ENCODE data around the gene MAN1B1. TPM values are rescaled to one million over a fixed set of nuclear protein-coding genes. Genes with fewer than 3 reads are reported as not detected.

MAN1B1 gene
- total RNA-seq, 1 experiment from 2014 or later = 50.9 TPM

DNA sequence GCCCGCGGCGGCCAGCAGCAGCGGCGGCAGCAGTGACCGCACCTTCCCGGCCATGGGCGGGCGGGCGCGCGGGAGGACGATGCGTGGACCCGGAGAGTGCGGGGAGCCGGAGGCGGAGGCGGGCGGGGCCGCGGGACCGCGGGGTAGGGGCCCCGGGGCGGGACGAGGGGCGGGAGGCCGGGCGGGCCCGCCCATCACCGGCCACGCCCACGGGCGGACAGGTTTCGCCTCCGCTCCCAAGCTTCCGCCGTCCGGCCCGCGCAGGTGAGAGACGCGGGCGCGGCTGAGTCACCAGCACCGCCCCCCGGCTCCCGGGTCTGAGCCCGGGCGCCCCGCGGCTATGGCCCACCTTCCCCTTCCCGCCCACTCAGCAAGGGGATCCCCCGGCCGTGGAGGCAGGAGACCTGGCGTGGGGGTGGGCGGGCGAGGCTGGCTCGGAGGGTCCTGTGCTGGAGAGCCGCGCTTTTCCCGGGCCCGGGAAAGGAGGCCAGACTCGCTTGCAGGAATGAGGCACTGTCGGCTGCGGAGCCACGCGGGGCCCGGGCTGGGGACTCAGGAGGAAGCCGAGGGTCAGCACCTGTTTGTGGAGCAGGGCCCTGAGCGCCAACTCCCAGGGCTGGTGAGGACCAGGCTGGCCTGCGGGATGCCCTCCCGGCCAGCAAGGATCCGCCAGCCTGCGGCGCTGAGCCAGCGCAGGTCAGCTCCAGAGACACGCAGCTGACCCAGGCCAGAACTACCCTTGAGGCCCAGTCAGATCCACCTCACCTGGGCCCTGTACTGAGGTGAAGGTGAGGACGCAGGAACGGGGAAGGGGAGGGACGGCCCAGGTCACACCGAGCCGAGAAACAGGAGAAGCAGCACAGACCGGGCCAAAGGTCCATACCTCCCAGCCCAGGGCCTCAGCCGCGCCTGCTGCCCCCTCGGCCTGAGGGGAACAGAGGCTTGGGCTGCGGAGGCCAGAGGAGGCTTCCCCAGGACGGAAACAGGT, 32.5 kb upstream of the MAN1B1 start, which contains the start of gene ENTPD2:
TSS of gene ENTPD2 (minus strand) at position 118 of the 988 bp plus-strand sequence. CDS start at position 54, 64 bp downstream.
- Histone ChIP-seq H3K27ac (ENCODE audit: low read depth, low read length) (peak within 1 kb of the TSS; percentile 85), H3K4me2 (ENCODE audit: low read length) (peak within 1 kb of the TSS; percentile 95), H3K27me3 (ENCODE audit: insufficient read depth, low read length) (no peaks in the 10 kb centered on the region), H3K9me2 (ENCODE audit: insufficient read depth) (no peaks in the 10 kb centered on the region), H3K36me3 (ENCODE audit: control insufficient read depth in 1 of 2, insufficient read depth in 2 of 2, low read length in 2 of 2) (no peaks in the 10 kb centered on the region), H3K4me1 (ENCODE audit: control insufficient read depth in 1 of 2, insufficient read depth in 2 of 2, low read length in 2 of 2) (peaks cover 22 to 40% of the 10 kb centered on the region in 2 experiments), H3K9ac (ENCODE audit: low read length) (peak within 1 kb of the TSS; percentile 66), H2AFZ (ENCODE audit: low read depth, low read length, poor library complexity, severe bottlenecking) (no peak within 1 kb of the TSS), H3K4me3 (replicated peaks in 1 of 2; ENCODE audit: low read depth in 1 of 2, low read length in 2 of 2) (peak within 1 kb of the TSS; percentile 57 to 68), H3K79me2 (ENCODE audit: insufficient read depth, low read length) (no peaks in the 10 kb centered on the region), H3K9me3 (ENCODE audit: control insufficient read depth in 1 of 2, insufficient read depth in 1 of 2, low read depth in 1 of 2, low read length in 2 of 2) (no peaks in the 10 kb centered on the region), H4K20me1 (ENCODE audit: insufficient read depth) (no peaks in the 10 kb centered on the region)
- ATAC-seq (peak; percentile 86), DNase-seq (ENCODE audit: low read depth, low spot score) (no peak)
- intact Hi-C loops (cut with micrococcal nuclease) = no loop called here
- POLR2A ChIA-PET = interaction anchor here (0.6 to 1.0 kb wide), 3 partner anchors 14 to 187 kb away, joined by 3 to 7 read pairs (median 5); partner anchors contain the start of gene TUBB4B
- no TSS peak for BruUV-seq (replicated peaks)
- no peak for TF ChIP-seq FOSL1 (IDR thresholded peaks at IDR 0.05; ENCODE audit: low read depth)
- TF ChIP-seq POLR2AphosphoS5 (IDR thresholded peaks at IDR 0.05; ENCODE audit: low read depth, low read length) = peak; percentile 85
- TF ChIP-seq POLR2A (IDR thresholded peaks at IDR 0.05; ENCODE audit: borderline replicate concordance, extremely low read depth, insufficient read depth, insufficient read length) = peak; percentile 26
- no peak for TF ChIP-seq TCF7L2 (IDR thresholded peaks at IDR 0.05; ENCODE audit: borderline replicate concordance, extremely low read depth, insufficient read depth, insufficient read length)
- TF ChIP-seq, protein P1, sequence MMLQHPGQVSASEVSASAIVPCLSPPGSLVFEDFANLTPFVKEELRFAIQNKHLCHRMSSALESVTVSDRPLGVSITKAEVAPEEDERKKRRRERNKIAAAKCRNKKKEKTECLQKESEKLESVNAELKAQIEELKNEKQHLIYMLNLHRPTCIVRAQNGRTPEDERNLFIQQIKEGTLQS (IDR thresholded peaks at IDR 0.05) = no peak
- TF ChIP-seq, protein P2, sequence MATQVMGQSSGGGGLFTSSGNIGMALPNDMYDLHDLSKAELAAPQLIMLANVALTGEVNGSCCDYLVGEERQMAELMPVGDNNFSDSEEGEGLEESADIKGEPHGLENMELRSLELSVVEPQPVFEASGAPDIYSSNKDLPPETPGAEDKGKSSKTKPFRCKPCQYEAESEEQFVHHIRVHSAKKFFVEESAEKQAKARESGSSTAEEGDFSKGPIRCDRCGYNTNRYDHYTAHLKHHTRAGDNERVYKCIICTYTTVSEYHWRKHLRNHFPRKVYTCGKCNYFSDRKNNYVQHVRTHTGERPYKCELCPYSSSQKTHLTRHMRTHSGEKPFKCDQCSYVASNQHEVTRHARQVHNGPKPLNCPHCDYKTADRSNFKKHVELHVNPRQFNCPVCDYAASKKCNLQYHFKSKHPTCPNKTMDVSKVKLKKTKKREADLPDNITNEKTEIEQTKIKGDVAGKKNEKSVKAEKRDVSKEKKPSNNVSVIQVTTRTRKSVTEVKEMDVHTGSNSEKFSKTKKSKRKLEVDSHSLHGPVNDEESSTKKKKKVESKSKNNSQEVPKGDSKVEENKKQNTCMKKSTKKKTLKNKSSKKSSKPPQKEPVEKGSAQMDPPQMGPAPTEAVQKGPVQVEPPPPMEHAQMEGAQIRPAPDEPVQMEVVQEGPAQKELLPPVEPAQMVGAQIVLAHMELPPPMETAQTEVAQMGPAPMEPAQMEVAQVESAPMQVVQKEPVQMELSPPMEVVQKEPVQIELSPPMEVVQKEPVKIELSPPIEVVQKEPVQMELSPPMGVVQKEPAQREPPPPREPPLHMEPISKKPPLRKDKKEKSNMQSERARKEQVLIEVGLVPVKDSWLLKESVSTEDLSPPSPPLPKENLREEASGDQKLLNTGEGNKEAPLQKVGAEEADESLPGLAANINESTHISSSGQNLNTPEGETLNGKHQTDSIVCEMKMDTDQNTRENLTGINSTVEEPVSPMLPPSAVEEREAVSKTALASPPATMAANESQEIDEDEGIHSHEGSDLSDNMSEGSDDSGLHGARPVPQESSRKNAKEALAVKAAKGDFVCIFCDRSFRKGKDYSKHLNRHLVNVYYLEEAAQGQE (IDR thresholded peaks at IDR 0.05; ENCODE audit: low read depth) = no peak
- TF ChIP-seq ZNF274 (IDR thresholded peaks at IDR 0.05; ENCODE audit: low read depth, low read length) = no peak
- no peak for TF ChIP-seq SIN3A (IDR thresholded peaks at IDR 0.05; ENCODE audit: low read depth)
- TF ChIP-seq ELF1 (IDR thresholded peaks at IDR 0.05; ENCODE audit: borderline replicate concordance, low read depth) = no peak
- TF ChIP-seq YY1 (IDR thresholded peaks at IDR 0.05; ENCODE audit: extremely low read depth, insufficient replicate concordance, low read depth, low read length) = no peak
- TF ChIP-seq EZH2 (IDR thresholded peaks at IDR 0.05) = no peak
- TF ChIP-seq RAD21 (IDR thresholded peaks at IDR 0.05; ENCODE audit: low read depth) = no peak
- TF ChIP-seq CBX3 (IDR thresholded peaks at IDR 0.05; ENCODE audit: low read depth) = no peak
- TF ChIP-seq EGR1 (IDR thresholded peaks at IDR 0.05; ENCODE audit: low read depth) = no peak
- TF ChIP-seq ZFX (IDR thresholded peaks at IDR 0.05) = peak; percentile 52; the same call in 1 of the 2 replicates
- RAD21 ChIA-PET (ENCODE audit: low non-redundant PET in 1 of 2, low total read pairs in 2 of 2, uncharacterized antibody in 2 of 2, unreplicated experiment in 2 of 2) = no interaction called here
- CTCF ChIA-PET = interaction anchor here (1.0 to 4.3 kb wide), 6 partner anchors 8 to 106 kb away, joined by 4 to 22 read pairs (median 10); partner anchors contain the start of gene NPDC1

Data from HCT116 (cell line).